ENCODE measurements around the gene C17orf75. TPM values are rescaled to one million over a fixed set of nuclear protein-coding genes. Genes with fewer than 3 reads are reported as not detected.

C17orf75 gene
- total RNA-seq, 1 donor from 2014 or later = 16.2 TPM

GRCh38 chr17:32327911-32328310, 14.1 kb downstream of the C17orf75 start:
- H3K9me3 Mint-ChIP-seq (ENCODE audit: unreplicated experiment) = no peaks in the 10 kb centered on the region
- no peaks in the 10 kb centered on the region for H3K79me2 ChIP-seq (ENCODE audit: insufficient read depth, low read length)
- no peak overlapping the region for H3K27ac Mint-ChIP-seq (ENCODE audit: unreplicated experiment)
- H3K4me2 ChIP-seq (ENCODE audit: low read length) = no peak overlapping the region
- TF ChIP-seq EZH2 (IDR thresholded peaks at IDR 0.05; ENCODE audit: insufficient read depth, low read length) = no peak
- TF ChIP-seq, protein P1, sequence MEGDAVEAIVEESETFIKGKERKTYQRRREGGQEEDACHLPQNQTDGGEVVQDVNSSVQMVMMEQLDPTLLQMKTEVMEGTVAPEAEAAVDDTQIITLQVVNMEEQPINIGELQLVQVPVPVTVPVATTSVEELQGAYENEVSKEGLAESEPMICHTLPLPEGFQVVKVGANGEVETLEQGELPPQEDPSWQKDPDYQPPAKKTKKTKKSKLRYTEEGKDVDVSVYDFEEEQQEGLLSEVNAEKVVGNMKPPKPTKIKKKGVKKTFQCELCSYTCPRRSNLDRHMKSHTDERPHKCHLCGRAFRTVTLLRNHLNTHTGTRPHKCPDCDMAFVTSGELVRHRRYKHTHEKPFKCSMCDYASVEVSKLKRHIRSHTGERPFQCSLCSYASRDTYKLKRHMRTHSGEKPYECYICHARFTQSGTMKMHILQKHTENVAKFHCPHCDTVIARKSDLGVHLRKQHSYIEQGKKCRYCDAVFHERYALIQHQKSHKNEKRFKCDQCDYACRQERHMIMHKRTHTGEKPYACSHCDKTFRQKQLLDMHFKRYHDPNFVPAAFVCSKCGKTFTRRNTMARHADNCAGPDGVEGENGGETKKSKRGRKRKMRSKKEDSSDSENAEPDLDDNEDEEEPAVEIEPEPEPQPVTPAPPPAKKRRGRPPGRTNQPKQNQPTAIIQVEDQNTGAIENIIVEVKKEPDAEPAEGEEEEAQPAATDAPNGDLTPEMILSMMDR (IDR thresholded peaks at IDR 0.05; ENCODE audit: insufficient read depth, low read depth, low read length) = no peak
- H4K20me1 ChIP-seq (ENCODE audit: insufficient read depth, low read length) = no peaks in the 10 kb centered on the region
- DNase-seq (ENCODE audit: low read depth) (no peak), FAIRE-seq (no peak)
- no peak overlapping the region for H2AFZ ChIP-seq (ENCODE audit: low read depth, low read length)
- no peaks in the 10 kb centered on the region for H3K4me1 ChIP-seq (ENCODE audit: insufficient read depth, low read length)
- no peak overlapping the region for H3K4me3 Mint-ChIP-seq (ENCODE audit: unreplicated experiment)
- no peaks in the 10 kb centered on the region for H3K36me3 ChIP-seq (ENCODE audit: insufficient read depth, low read length)
- no peaks in the 10 kb centered on the region for H3K27me3 ChIP-seq (ENCODE audit: insufficient read depth, low read length)
- H3K27me3 Mint-ChIP-seq (ENCODE audit: low read depth, unreplicated experiment) = no peaks in the 10 kb centered on the region
- H3K9ac ChIP-seq (ENCODE audit: low read length) = no peak overlapping the region
- H3K27ac ChIP-seq (ENCODE audit: low read depth, low read length) = no peak overlapping the region
- H3K4me1 Mint-ChIP-seq (ENCODE audit: low read depth, unreplicated experiment) = peaks cover 4% of the 10 kb centered on the region
- peaks cover 4% of the 10 kb centered on the region for H3K36me3 Mint-ChIP-seq (ENCODE audit: low read depth, unreplicated experiment)
- H3K9me3 ChIP-seq (ENCODE audit: insufficient read depth, low read depth, low read length) = no peaks in the 10 kb centered on the region
- no peak overlapping the region for H3K4me3 ChIP-seq (ENCODE audit: insufficient read depth, low read depth, low read length)

DNA sequence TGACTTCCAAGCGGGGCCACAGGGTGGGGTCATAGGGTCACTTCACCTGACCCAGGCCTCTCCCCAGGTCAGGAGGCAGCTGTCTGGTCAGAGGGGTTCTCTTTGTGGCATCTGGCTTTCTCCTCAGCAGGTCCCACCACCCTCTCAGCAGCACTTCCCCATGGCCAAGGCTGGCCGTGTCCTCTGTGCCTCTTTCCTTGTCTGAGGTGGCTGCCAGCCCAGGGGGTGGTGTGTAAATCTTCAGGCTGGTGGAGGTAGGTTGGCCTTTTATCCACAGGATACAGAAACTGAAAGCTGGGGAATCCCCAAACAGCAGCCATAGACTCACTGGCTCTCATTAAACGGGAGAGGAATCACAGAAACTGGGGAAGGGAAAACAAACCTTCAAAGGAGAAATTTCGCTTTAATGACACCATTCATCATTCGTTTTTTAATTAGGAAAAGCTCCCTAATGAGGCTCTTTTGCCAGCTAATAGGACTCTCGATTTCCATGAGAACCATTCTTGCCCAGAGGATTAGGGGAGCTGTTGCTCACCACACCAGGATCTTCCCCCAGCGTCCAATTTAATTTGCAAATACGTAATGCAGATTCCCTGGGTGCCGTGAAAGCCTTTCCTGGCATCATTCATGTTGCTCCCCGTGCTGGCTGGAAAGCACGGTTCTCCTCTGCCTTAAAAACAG, 18.0 kb downstream of the C17orf75 start:
- H3K27me3 ChIP-seq (ENCODE audit: insufficient read depth, low read length) = no peaks in the 10 kb centered on the region
- H3K4me3 ChIP-seq (ENCODE audit: insufficient read depth, low read depth, low read length) = no peak overlapping the region
- H3K9me3 ChIP-seq (ENCODE audit: insufficient read depth, low read depth, low read length) = no peaks in the 10 kb centered on the region
- H3K79me2 ChIP-seq (ENCODE audit: insufficient read depth, low read length) = no peaks in the 10 kb centered on the region
- H3K9ac ChIP-seq (ENCODE audit: low read length) = peak overlapping the region; percentile 13
- H4K20me1 ChIP-seq (ENCODE audit: insufficient read depth, low read length) = no peaks in the 10 kb centered on the region
- no peaks in the 10 kb centered on the region for H3K4me1 Mint-ChIP-seq (ENCODE audit: low read depth, unreplicated experiment)
- peak overlapping the region; percentile 65 for H3K4me2 ChIP-seq (ENCODE audit: low read length)
- H3K27ac ChIP-seq (ENCODE audit: low read depth, low read length) = no peak overlapping the region
- TF ChIP-seq, protein P1 (IDR thresholded peaks at IDR 0.05; ENCODE audit: insufficient read depth, low read depth, low read length) = no peak
- no peak for TF ChIP-seq EZH2 (IDR thresholded peaks at IDR 0.05; ENCODE audit: insufficient read depth, low read length)
- no peak for DNase-seq (ENCODE audit: low read depth)
- H3K4me1 ChIP-seq (ENCODE audit: insufficient read depth, low read length) = no peaks in the 10 kb centered on the region
- H3K9me3 Mint-ChIP-seq (ENCODE audit: unreplicated experiment) = no peaks in the 10 kb centered on the region
- H3K27ac Mint-ChIP-seq (ENCODE audit: unreplicated experiment) = no peak overlapping the region
- no peaks in the 10 kb centered on the region for H3K36me3 ChIP-seq (ENCODE audit: insufficient read depth, low read length)
- H3K27me3 Mint-ChIP-seq (ENCODE audit: low read depth, unreplicated experiment) = peaks cover 13% of the 10 kb centered on the region
- H3K36me3 Mint-ChIP-seq (ENCODE audit: low read depth, unreplicated experiment) = peaks cover 2% of the 10 kb centered on the region
- H2AFZ ChIP-seq (ENCODE audit: low read depth, low read length) = peak overlapping the region; percentile 48
- H3K4me3 Mint-ChIP-seq (ENCODE audit: unreplicated experiment) = no peak overlapping the region
- no peak for FAIRE-seq

GRCh38 chr17:32323046-32323445, 18.9 kb downstream of the C17orf75 start:
- no peaks in the 10 kb centered on the region for H3K27me3 ChIP-seq (ENCODE audit: insufficient read depth, low read length)

More at GRCh38 chr17:32323046-32323445, 18.9 kb downstream of the C17orf75 start:
- no peak overlapping the region for H3K4me2 ChIP-seq (ENCODE audit: low read length)
- no peak overlapping the region for H3K27ac Mint-ChIP-seq (ENCODE audit: unreplicated experiment)
- no peaks in the 10 kb centered on the region for H3K9me3 Mint-ChIP-seq (ENCODE audit: unreplicated experiment)
- no peaks in the 10 kb centered on the region for H3K36me3 ChIP-seq (ENCODE audit: insufficient read depth, low read length)
- TF ChIP-seq, protein P1 (IDR thresholded peaks at IDR 0.05; ENCODE audit: insufficient read depth, low read depth, low read length) = no peak
- TF ChIP-seq EZH2 (IDR thresholded peaks at IDR 0.05; ENCODE audit: insufficient read depth, low read length) = no peak
- H3K36me3 Mint-ChIP-seq (ENCODE audit: low read depth, unreplicated experiment) = peaks cover 2% of the 10 kb centered on the region
- H3K27me3 Mint-ChIP-seq (ENCODE audit: low read depth, unreplicated experiment) = peaks cover 14% of the 10 kb centered on the region
- no peaks in the 10 kb centered on the region for H3K79me2 ChIP-seq (ENCODE audit: insufficient read depth, low read length)
- H2AFZ ChIP-seq (ENCODE audit: low read depth, low read length) = no peak overlapping the region
- no peak for DNase-seq (ENCODE audit: low read depth)
- H3K4me3 ChIP-seq (ENCODE audit: insufficient read depth, low read depth, low read length) = no peak overlapping the region
- H3K27ac ChIP-seq (ENCODE audit: low read depth, low read length) = no peak overlapping the region
- no peaks in the 10 kb centered on the region for H3K4me1 Mint-ChIP-seq (ENCODE audit: low read depth, unreplicated experiment)
- H3K9ac ChIP-seq (ENCODE audit: low read length) = no peak overlapping the region
- no peaks in the 10 kb centered on the region for H3K4me1 ChIP-seq (ENCODE audit: insufficient read depth, low read length)
- no peak for FAIRE-seq
- H3K9me3 ChIP-seq (ENCODE audit: insufficient read depth, low read depth, low read length) = no peaks in the 10 kb centered on the region
- no peak overlapping the region for H3K4me3 Mint-ChIP-seq (ENCODE audit: unreplicated experiment)
- H4K20me1 ChIP-seq (ENCODE audit: insufficient read depth, low read length) = no peaks in the 10 kb centered on the region

Measured in astrocyte (in vitro differentiated cells and primary cell).